ENCODE measurements around the gene SLC9A9.

- TF ChIP-seq POLR2A (IDR thresholded peaks at IDR 0.05; ENCODE audit: low read length): no peak
- no peak for TF ChIP-seq GATA1 (IDR thresholded peaks at IDR 0.05; ENCODE audit: low read depth, low read length)
Measured at GRCh38 chr3:143408771-143409170, 439.5 kb downstream of the SLC9A9 start.
